Measurements from ENCODE around the gene TARBP2.

DNA sequence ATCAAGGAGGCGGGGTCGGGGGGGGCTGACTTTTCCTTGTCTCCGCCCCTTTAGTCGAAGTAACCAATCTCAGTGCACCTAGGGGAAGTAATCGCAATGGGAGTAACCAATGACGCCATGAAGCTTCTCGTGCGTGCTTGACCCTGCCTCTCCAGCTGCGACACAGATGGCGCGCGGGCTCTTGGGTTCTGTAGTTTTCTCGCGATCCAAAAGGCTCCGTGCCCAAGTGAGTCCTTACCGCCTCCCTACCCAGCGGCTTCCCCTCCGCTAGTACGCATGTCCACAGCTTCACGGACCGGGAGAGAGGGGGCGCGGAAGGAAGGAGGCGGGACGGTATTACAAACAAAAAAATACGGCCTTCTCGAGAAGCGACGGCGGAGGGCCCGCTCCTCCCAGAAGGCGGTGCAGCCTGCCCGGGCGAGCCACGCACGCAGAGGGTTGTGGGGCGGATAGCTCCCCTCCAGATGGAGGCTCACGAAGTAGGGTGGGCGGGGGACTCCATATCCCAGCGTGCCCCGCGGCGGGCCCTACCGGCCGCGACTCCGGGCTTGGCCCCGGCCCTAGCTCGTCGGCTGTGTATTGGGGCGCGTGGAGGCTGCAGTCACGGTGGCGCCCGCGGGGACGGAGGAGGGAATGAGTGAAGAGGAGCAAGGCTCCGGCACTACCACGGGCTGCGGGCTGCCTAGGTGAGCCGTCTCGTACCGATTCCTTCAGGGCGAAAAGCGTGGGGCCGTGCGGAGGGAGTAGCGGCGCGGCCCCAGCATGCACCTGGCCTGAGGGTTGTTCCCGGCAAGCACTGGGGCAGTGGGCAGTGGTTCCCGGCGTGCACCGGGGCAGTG is at the start of gene TARBP2:
- TF ChIP-seq, protein P1, sequence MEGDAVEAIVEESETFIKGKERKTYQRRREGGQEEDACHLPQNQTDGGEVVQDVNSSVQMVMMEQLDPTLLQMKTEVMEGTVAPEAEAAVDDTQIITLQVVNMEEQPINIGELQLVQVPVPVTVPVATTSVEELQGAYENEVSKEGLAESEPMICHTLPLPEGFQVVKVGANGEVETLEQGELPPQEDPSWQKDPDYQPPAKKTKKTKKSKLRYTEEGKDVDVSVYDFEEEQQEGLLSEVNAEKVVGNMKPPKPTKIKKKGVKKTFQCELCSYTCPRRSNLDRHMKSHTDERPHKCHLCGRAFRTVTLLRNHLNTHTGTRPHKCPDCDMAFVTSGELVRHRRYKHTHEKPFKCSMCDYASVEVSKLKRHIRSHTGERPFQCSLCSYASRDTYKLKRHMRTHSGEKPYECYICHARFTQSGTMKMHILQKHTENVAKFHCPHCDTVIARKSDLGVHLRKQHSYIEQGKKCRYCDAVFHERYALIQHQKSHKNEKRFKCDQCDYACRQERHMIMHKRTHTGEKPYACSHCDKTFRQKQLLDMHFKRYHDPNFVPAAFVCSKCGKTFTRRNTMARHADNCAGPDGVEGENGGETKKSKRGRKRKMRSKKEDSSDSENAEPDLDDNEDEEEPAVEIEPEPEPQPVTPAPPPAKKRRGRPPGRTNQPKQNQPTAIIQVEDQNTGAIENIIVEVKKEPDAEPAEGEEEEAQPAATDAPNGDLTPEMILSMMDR (IDR thresholded peaks at IDR 0.05) = peak; percentile 6
- TF ChIP-seq EZH2 (IDR thresholded peaks at IDR 0.05) = no peak
